ENCODE results near the gene MUC21. TPM values are rescaled to one million over a fixed set of nuclear protein-coding genes. Genes with fewer than 3 reads are reported as not detected.

Gene MUC21
- total RNA-seq, 4 donors from 2014 or later: 219 to 945 (median 271) TPM

- no peak for DNase-seq
Observed at GRCh38 chr6:30939473-30939872, 44.0 kb upstream of the MUC21 start.

GRCh38 chr6:30940361-30940986, 43.0 kb upstream of the MUC21 start, which contains the start of gene MUCL3:
Gene MUCL3 (plus strand): TSS chr6:30940973. CDS start chr6:30941000, 27 bp downstream.
- Histone ChIP-seq H3K27me3 (peaks cover 0 to 39% (median 0%) of the 10 kb centered on the region in 4 donors), H3K4me1 (peaks cover 27 to 73% (median 32%) of the 10 kb centered on the region in 3 donors), H3K27ac (peak within 1 kb of the TSS; percentile 38 to 88 (median 82)), H3K9me3 (no peaks in the 10 kb centered on the region), H3K4me3 (no peak within 1 kb of the TSS), H3K36me3 (no peaks in the 10 kb centered on the region)
- intact Hi-C loops (cut with DNase I): no loop called here
- no peak for DNase-seq
- 58 to 61% methylated on average over 12 to 13 of the region's 16 CpGs for WGBS, 2 donors
- no peak for TF ChIP-seq POLR2A (IDR thresholded peaks at IDR 0.05)
- TF ChIP-seq CTCF (IDR thresholded peaks at IDR 0.05): no peak

More at GRCh38 chr6:30939473-30939872, 44.0 kb upstream of the MUC21 start:
- Histone ChIP-seq H3K27me3 (peaks cover 0 to 39% (median 0%) of the 10 kb centered on the region in 4 donors), H3K9me3 (no peaks in the 10 kb centered on the region), H3K4me1 (peaks cover 27 to 83% (median 32%) of the 10 kb centered on the region in 3 donors), H3K36me3 (no peaks in the 10 kb centered on the region), H3K27ac (peak overlapping the region; percentile 38 to 88 (median 84)), H3K4me3 (no peak overlapping the region)
- intact Hi-C loops (cut with DNase I): no loop called here
- 8 to 26% methylated on average over 2 of the region's 3 CpGs for WGBS, 2 donors
- TF ChIP-seq CTCF (IDR thresholded peaks at IDR 0.05) (no peak), POLR2A (IDR thresholded peaks at IDR 0.05) (no peak)

DNA sequence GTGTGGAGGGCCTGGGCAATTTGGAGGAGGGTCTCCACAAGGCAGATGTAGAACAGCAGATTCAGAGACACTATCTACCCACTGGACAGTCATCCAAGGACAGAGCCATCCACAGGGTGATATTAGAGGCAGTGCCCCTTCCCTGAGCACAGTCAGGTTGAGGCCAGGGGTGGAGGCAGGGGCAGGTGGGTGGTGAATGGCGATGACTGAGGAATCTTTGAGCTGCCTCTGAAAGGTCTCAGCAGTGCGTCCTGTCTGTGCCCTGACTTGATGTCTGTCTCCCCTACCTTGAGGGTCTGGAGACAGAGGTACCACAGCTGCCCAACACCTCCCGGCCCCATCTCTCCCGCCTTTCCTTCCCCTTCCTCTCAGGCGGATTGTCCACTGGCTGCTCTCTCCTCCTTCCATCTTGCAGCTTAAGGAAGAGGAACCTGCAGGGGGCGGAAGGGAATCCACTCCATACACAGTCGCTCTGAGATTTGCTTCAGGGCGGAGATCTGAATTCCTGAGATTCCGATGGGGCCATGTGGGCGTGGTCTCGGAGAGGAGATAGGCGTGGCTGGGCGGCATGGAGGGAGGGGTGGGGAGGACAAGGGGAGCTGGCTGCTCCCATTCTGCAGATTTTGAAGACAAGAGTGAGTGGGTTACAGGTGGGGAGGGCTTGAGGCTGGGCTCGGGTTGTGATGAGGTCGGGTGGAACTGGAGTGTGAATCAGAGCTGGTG, 41.0 kb upstream of the MUC21 start:
- Histone ChIP-seq H3K4me1 (peaks cover 27 to 57% (median 32%) of the 10 kb centered on the region in 3 donors), H3K27ac (peak overlapping the region in 1 of 4 donors; percentile 19), H3K36me3 (no peaks in the 10 kb centered on the region), H3K27me3 (peaks cover 0 to 39% (median 0%) of the 10 kb centered on the region in 4 donors), H3K9me3 (no peaks in the 10 kb centered on the region), H3K4me3 (peak overlapping the region in 1 of 4 donors; percentile 0)
- intact Hi-C loops (cut with DNase I): no loop called here
- WGBS, 2 donors: 16 to 20% methylated on average over 14 of the region's 15 CpGs
- no peak for DNase-seq
- no peak for TF ChIP-seq POLR2A (IDR thresholded peaks at IDR 0.05)
- TF ChIP-seq CTCF (IDR thresholded peaks at IDR 0.05): peak in 5 of 6 experiments; percentile 23 to 65 (median 43)

- H3K27ac ChIP-seq: no peak overlapping the region
- intact Hi-C loops (cut with DNase I): no loop called here
Observed at GRCh38 chr6:30944051-30944450, 39.5 kb upstream of the MUC21 start.

More at GRCh38 chr6:30944051-30944450, 39.5 kb upstream of the MUC21 start:
- H3K4me3 ChIP-seq: no peak overlapping the region
- H3K9me3 ChIP-seq: no peaks in the 10 kb centered on the region
- no peak for DNase-seq
- peaks cover 16 to 42% (median 25%) of the 10 kb centered on the region in 3 donors for H3K4me1 ChIP-seq
- no peak for TF ChIP-seq CTCF (IDR thresholded peaks at IDR 0.05)
- TF ChIP-seq POLR2A (IDR thresholded peaks at IDR 0.05): no peak
- H3K36me3 ChIP-seq: no peaks in the 10 kb centered on the region
- 89% methylated on average over 3 to 4 of the region's 4 CpGs for WGBS, 2 donors
- peaks cover 0 to 34% (median 0%) of the 10 kb centered on the region in 4 donors for H3K27me3 ChIP-seq
